ENCODE results near the gene EHMT1. TPM values are rescaled to one million over a fixed set of nuclear protein-coding genes. Genes with fewer than 3 reads are reported as not detected.

Gene EHMT1
- total RNA-seq, 4 donors from 2014 or later, result 38.6 to 77.8 (median 54.3) TPM

DNA sequence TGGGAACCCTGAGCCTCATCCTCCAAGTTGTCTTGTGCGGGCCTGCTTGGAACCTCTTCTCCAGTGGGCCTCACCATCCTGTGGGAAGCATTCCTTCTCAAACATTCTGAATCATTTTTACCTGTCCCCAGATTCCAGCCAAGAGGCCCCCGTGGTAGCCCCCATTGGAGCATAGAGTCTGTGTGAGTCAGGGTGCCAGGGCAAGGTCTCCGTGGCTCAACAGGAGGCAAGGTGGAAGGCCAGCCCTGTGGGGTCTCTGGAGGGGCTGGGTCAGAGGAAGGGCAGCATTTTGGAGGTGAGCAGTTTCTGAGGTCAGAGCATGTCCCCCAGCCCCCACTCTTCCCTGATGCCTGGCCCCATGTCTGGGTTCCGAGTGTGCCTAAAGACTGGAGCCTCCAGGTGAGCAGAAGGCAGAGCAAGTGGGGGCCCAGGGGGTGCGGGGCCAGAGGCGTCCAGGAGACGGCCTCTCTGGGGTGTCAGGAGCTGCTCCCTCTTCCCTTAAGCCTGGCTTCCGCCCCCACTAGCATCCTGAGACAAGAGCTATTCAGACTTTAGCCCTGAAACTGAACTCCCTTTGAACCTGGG is 260.9 kb downstream of the EHMT1 start:
- intact Hi-C loops (cut with DNase I; ENCODE audit: low total_unique reads) (no loop called here), in situ Hi-C loops (cut with MboI; ENCODE audit: low sequenced_read_pairs in 4 of 4) (no loop called here)
- Histone ChIP-seq H3K9me3 (no peaks in the 10 kb centered on the region), H3K27ac (no peak overlapping the region), H3K4me1 (no peaks in the 10 kb centered on the region), H3K27me3 (peaks cover 28 to 48% (median 33%) of the 10 kb centered on the region in 3 donors), H3K36me3 (no peaks in the 10 kb centered on the region), H3K4me3 (no peak overlapping the region)
- TF ChIP-seq CTCF (IDR thresholded peaks at IDR 0.05 in 4 of 5, conservative IDR thresholded peaks at IDR 0.05 in 1 of 5), result no peak
- TF ChIP-seq POLR2A (IDR thresholded peaks at IDR 0.05), result no peak
- DNase-seq (no peak), ATAC-seq (no peak)

DNA sequence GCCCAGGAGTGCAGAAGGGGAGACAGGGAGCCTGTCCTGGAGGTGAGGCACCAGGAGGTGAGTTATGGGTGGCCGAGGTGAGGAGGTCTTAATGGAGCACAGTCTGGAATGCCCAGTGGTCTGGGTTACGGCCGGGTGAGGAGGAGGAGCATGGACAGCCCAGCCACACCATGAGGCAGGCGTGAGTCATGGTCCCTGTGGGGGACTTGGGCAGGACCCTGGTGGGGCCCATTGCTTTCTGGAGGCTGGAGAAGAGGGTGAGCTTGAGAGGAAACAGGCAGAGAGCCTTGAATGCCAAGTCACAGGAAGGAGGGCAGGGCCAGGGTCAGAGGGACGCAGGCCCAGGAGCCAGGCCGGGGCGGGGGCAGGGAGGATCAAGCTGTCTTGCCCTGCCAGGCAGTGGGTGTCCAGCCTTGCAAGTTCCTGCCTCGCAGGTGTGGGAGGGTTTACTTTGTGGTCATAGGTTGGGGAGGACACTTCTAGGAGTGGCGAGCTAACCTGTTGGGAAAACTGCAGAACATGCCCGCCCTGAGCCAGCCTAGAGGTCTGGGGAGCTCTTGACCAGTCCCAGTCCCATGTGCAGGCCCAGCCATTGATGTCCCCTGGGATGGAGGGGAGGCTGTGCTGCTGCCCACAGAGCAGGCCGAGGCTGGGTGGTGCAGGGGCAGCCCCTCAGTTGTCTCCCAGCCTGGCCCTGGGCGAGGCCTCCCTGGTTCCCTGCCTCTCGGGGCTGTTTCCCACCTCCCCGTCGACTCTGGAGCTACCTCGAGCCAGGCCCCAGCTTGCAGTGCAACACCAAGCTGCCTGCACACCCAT is 261.6 kb downstream of the EHMT1 start:
- in situ Hi-C loops (cut with MboI; ENCODE audit: low sequenced_read_pairs in 4 of 4), result no loop called here
- DNase-seq, result no peak

DNA sequence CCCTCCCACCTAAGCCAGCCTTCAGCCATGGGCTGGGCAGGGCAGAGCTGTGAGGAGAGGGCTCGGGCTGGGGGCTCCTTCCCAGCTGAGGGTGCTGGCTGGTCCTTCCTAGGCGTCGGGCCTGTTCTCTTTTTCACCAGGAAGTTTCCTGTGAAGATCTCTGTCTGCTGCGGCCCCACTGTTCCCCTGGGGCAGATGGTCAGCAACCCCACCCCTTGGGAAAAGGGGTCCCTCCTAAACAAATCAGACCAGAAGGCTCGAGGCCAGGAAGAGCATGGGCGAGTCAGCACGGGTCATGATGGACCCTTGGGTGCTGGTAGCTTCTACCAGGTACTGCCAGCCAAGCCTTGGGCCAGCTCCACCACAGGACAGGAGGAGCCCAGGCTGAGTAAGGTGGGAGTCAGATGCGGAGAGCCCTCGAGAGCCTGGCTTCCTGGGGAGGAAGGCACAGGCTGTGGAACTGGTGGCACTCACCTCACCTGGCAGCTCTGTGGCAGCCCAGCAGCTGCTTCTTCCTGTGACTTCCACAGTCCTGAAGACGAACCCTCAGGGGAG is 262.2 kb downstream of the EHMT1 start:
- Histone ChIP-seq H3K27me3 (peaks cover 24 to 34% (median 27%) of the 10 kb centered on the region in 3 donors), H3K4me3 (no peak overlapping the region), H3K9me3 (no peaks in the 10 kb centered on the region), H3K4me1 (no peaks in the 10 kb centered on the region), H3K27ac (no peak overlapping the region), H3K36me3 (no peaks in the 10 kb centered on the region)
- ATAC-seq, result no peak
- intact Hi-C loops (cut with DNase I; ENCODE audit: low total_unique reads), result no loop called here
- no peak for DNase-seq
- in situ Hi-C loops (cut with MboI; ENCODE audit: low sequenced_read_pairs in 4 of 4), result no loop called here
- TF ChIP-seq POLR2A (IDR thresholded peaks at IDR 0.05) (no peak), CTCF (IDR thresholded peaks at IDR 0.05 in 4 of 5, conservative IDR thresholded peaks at IDR 0.05 in 1 of 5) (no peak)

More for the DNA sequence above, 261.6 kb downstream of the EHMT1 start:
- Histone ChIP-seq H3K27ac (no peak overlapping the region), H3K4me1 (no peaks in the 10 kb centered on the region), H3K4me3 (no peak overlapping the region), H3K27me3 (peaks cover 28 to 41% (median 31%) of the 10 kb centered on the region in 3 donors), H3K36me3 (no peaks in the 10 kb centered on the region), H3K9me3 (no peaks in the 10 kb centered on the region)
- ATAC-seq, result no peak
- intact Hi-C loops (cut with DNase I; ENCODE audit: low total_unique reads), result no loop called here
- TF ChIP-seq CTCF (IDR thresholded peaks at IDR 0.05 in 4 of 5, conservative IDR thresholded peaks at IDR 0.05 in 1 of 5) (no peak), POLR2A (IDR thresholded peaks at IDR 0.05) (no peak)

GRCh38 chr9:137881591-137882505 is 263.0 kb downstream of the EHMT1 start:
- no peak overlapping the region for H3K4me3 ChIP-seq
- DNase-seq (no peak), ATAC-seq (no peak)
- H3K27me3 ChIP-seq, result peaks cover 16 to 26% (median 19%) of the 10 kb centered on the region in 3 donors
- no peaks in the 10 kb centered on the region for H3K36me3 ChIP-seq
- TF ChIP-seq CTCF (IDR thresholded peaks at IDR 0.05 in 4 of 5, conservative IDR thresholded peaks at IDR 0.05 in 1 of 5) (no peak), POLR2A (IDR thresholded peaks at IDR 0.05) (no peak)
- H3K27ac ChIP-seq, result no peak overlapping the region
- in situ Hi-C loops (cut with MboI; ENCODE audit: low sequenced_read_pairs in 4 of 4), result no loop called here
- intact Hi-C loops (cut with DNase I; ENCODE audit: low total_unique reads), result no loop called here
- H3K4me1 ChIP-seq, result no peaks in the 10 kb centered on the region
- no peaks in the 10 kb centered on the region for H3K9me3 ChIP-seq
